HG02970 (cell line): ENCODE measurements around the gene TP53INP2.
"Not testable (repeated sequence)": the region's sequence is repeated elsewhere in the genome, so short reads cannot be mapped to it uniquely, and the experiment has no call there.

Experiments used
- ATAC-seq: cut with Tn5 transposase; IDR thresholded peaks from one replicate; pipeline ENCODE4 v1.9.1; 2021; ENCODE audit warnings: mild to moderate bottlenecking, moderate library complexity, moderate number of reproducible peaks; ENCODE audit not compliant: unreplicated experiment, low FRiP score

The TP53INP2 gene

DNA sequence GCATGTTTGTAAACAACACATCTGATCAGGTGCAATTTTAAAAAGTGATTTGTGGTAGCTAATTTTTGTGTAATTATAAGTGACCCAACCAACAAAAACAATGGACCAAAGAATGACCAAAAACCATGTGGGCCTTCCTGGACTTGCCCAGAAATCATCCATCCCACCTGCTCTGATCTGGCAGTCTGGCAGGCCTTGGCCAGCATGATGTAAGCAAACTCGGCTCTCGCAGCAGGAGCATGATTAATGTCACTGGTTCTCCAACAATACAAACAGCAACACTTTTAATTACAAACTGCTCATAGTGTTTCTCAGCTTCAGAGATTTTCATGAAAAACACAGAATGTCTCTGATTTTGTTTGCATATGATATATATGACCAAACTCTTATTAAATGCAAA is 16.1 kb downstream of the TP53INP2 start:
- ATAC-seq = no peak

- not testable (repeated sequence) for ATAC-seq
Observed at GRCh38 chr20:34722560-34722959, 18.4 kb downstream of the TP53INP2 start.

DNA sequence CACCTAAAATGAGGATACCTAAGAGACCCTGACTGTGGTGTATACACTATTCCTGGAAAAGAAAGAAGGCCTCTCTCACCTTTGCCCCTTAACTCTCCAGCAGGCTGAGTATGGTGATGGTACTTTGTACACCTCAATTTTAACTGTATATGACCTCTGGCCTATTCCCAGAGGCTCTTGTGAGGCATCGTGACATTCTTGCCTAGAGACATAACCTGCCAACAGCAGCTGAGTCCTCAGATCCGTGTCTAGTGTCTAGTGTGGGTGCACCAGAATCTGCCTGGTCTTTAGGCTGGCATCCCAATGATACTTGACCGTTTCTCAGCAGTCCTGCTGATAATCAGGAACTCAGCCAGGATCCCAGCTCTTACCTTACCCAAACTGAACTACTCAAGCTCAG is 20.0 kb downstream of the TP53INP2 start:
- ATAC-seq = no peak

- no peak for ATAC-seq
Observed at GRCh38 chr20:34729416-34729815, 25.3 kb downstream of the TP53INP2 start.

DNA sequence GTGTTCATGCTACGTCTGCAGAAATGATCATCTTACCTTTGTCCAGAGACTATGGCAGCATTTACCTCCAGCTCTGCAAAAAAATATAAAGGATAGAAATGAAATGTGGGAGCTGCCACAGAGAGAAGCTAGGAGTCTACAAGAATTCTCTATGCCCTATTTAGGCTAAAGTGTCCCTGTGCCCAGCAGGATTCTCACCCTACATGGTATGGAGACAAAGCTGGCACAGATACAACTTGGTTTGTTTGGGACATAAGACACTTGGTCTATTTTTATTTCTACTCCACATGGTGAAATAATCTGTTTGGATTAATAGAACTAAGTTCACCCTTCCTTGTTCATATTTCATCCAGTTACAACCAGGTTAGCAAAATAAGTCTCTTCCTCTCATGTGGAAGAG is 28.4 kb downstream of the TP53INP2 start:
- no peak for ATAC-seq

DNA sequence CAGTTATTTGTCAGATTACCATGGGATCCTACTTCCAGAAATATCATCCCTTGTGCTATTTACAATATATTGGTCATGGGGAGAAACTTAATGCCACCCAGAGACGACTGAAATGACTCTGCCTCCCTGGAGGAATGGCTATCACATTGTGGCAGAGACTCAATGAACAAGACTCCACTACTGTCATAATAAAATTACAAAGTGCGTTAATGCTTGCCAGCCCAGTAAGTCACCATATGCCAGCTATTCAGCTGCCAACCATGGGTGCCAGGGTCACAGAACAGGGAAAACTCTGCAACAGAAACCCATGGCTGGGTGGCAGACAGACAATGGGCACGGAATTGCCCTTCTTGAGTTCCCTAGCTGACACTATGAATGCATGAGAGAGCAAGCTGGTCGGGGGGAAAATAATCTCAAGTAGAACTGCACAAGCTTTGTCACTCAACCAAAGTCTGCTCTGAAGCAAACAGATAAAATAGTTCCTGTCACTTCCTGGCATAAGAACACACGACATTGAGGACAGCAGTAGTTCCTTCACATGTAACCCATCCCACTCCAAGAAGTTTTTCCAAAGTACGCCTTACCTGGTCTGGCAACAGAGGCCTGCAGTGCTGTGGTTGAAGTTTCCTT is 32.1 kb downstream of the TP53INP2 start:
- no peak for ATAC-seq

DNA sequence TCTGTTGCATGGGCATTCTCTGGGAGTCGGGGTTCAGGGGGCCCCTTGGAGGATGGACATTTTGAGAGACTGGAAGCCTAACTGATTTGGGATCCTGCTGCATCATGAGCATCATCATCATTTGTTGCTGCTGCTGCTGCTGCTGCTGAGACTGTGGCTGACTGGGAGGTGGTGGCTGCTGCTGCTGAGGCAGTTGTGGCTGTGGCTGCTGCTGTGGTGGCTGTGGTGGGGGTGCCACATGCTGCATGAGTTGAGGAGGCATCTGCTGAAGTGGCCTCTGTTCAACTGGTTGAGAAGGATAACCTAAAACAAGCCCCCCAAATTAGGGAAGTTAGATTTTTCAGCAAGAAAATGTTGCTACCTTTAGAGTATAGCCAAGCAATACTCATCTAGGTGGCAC is 38.9 kb downstream of the TP53INP2 start:
- no peak for ATAC-seq

- no peak for ATAC-seq
Observed at GRCh38 chr20:34744340-34744739, 40.2 kb downstream of the TP53INP2 start.

- ATAC-seq = no peak
Observed at GRCh38 chr20:34744847-34745246, 40.7 kb downstream of the TP53INP2 start.

GRCh38 chr20:34746674-34747073 is 42.5 kb downstream of the TP53INP2 start:
- ATAC-seq = no peak

DNA sequence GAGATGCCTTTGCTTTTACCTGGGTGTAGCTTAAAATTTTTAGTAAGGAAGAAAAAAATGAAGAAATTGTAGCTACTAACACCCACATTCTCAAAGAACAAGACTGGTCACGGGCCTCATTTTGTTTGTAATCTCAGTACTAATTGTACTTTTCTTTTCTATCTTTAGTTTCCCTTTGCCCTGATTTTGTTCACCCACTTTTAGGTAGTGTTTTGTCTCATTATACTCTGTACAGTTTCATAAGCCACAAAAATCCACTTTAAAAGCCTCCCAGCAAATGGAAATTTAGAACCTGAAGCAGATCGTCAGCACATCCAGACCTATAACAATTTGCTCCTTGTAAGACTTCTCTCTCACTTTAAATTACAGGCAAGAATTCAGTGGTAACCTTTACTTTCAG is 43.3 kb downstream of the TP53INP2 start:
- no peak for ATAC-seq

DNA sequence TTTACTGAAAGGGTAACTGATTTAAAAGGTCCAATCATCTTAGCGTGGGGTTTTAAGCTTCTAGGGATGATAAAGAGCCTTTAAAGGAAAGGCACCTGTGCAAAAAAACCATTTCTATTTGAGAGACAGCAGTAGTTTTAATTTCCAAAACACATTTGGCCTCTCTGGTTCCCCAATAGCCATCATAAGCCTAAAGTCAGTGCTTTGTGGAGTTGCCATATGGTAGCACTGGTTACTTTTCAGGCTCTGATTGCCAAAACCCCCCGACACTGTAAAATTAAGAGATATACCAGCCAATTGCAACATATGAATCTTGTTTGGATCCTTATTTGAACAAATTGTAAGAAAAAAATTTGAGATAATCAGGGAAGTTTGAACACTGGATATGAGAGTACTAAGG is 44.6 kb downstream of the TP53INP2 start:
- no peak for ATAC-seq

- ATAC-seq = no peak
Observed at GRCh38 chr20:34750484-34750883, 46.3 kb downstream of the TP53INP2 start.

DNA sequence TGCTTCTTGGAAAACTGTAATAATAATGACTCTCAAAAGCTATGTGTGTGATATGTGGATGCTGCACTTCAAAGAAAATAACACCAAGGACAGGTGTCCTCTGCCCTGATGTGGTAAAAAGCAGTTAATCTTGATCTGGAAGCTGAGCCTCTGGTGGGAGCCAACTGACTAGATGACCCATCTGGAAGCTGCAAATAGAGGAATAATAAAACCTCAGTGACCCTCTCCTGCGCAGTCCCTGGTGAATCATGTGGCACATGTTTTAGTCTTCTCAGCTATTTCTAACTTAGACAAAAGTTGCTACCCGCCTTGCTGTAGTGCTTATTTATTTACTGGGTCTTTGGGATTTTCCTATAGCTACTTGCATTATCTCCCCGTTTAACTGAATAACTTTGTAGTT is 47.3 kb downstream of the TP53INP2 start:
- no peak for ATAC-seq

- no peak for ATAC-seq
Observed at GRCh38 chr20:34753706-34754461, 49.7 kb downstream of the TP53INP2 start.

DNA sequence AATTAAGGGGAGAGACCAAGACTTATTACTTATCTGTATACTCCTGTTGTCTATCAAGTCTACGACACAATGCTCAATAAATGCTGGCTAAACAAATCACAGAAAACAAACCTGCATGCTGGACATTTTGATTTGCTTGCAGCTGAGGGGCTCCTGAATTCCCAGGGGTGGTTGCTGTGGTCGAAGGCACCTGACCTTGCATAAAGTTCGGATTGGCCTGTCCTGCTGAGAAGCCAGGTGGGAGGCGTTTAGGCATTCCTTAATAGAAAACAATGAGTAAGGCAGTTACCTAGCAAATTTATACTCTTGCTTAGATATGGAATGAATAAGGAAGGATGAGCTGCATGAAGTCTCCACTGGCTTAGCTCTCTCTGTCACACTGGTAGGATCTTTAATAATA is 50.5 kb downstream of the TP53INP2 start:
- no peak for ATAC-seq

- no peak for ATAC-seq
Observed at GRCh38 chr20:34755367-34755766, 51.2 kb downstream of the TP53INP2 start.

DNA sequence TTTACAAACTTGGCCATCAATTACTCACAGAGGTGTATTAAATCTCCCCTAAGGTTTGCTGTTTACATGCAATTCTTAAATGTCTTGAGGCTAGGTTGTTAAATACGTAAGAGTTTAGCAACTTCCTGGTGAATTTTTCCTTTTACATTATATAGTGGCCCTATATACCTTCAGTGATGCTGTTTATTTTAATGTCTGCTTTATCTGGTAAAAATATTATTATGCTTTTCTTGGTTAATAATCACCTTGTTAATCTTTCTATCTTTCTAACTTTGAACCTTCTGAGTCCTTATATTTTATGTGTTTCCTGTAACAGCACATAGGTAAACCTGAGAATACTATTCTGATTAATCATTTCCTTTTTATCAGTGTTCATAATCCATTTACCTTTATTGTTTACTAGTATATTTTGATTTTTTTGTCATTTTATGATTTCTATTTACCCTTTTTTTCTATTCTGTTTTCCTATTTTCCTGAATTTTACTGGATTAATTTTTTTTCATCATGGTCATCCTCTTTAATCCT is 57.9 kb downstream of the TP53INP2 start:
- ATAC-seq = no peak
